HG02840 (cell line): ENCODE data around the gene OLFM1.

Source experiments
- ATAC-seq: cut with Tn5 transposase; IDR thresholded peaks from one replicate; pipeline ENCODE4 v1.9.1; 2021; ENCODE audit warnings: mild to moderate bottlenecking, moderate library complexity, moderate number of reproducible peaks; ENCODE audit not compliant: unreplicated experiment, low FRiP score

Gene OLFM1

GRCh38 chr9:135126451-135127187 is 39.2 kb downstream of the OLFM1 start:
- ATAC-seq, result no peak

GRCh38 chr9:135127718-135128670 is 40.5 kb downstream of the OLFM1 start:
- ATAC-seq, result no peak

- no peak for ATAC-seq
These were observed 41.7 kb downstream of the OLFM1 start for GRCh38 chr9:135129137-135129695.

- no peak for ATAC-seq
These were observed 42.9 kb downstream of the OLFM1 start for GRCh38 chr9:135130207-135130976.

GRCh38 chr9:135131488-135131887 is 44.0 kb downstream of the OLFM1 start:
- ATAC-seq, result no peak

- ATAC-seq, result no peak
These were observed 44.5 kb downstream of the OLFM1 start for GRCh38 chr9:135132008-135132407.

GRCh38 chr9:135134268-135135022 is 47.0 kb downstream of the OLFM1 start:
- no peak for ATAC-seq

GRCh38 chr9:135135171-135135928 is 47.9 kb downstream of the OLFM1 start:
- ATAC-seq, result no peak

GRCh38 chr9:135135929-135136315 is 48.5 kb downstream of the OLFM1 start:
- ATAC-seq, result no peak

GRCh38 chr9:135136481-135136880 is 49.0 kb downstream of the OLFM1 start:
- no peak for ATAC-seq

- no peak for ATAC-seq
These were observed 49.7 kb downstream of the OLFM1 start for GRCh38 chr9:135136991-135137832.

GRCh38 chr9:135138078-135138855 is 50.8 kb downstream of the OLFM1 start:
- ATAC-seq, result no peak

GRCh38 chr9:135139366-135139959 is 52.0 kb downstream of the OLFM1 start:
- ATAC-seq, result no peak

- no peak for ATAC-seq
These were observed 53.8 kb downstream of the OLFM1 start for GRCh38 chr9:135141183-135141774.

GRCh38 chr9:135144581-135145170 is 57.2 kb downstream of the OLFM1 start:
- ATAC-seq, result no peak

- no peak for ATAC-seq
These were observed 57.8 kb downstream of the OLFM1 start for GRCh38 chr9:135145312-135145711.
